ENCODE data around the gene TNFRSF19.

The TNFRSF19 gene

GRCh38 chr13:23626700-23627099 is 56.5 kb downstream of the TNFRSF19 start:
- DNase-seq (ENCODE audit: extremely low read depth in 1 of 2, low read depth in 1 of 2), result no peak

- DNase-seq (ENCODE audit: extremely low read depth in 1 of 2, low read depth in 1 of 2), result no peak
Observed at GRCh38 chr13:23627410-23627809, 57.2 kb downstream of the TNFRSF19 start.

- no peak for DNase-seq (ENCODE audit: extremely low read depth in 1 of 2, low read depth in 1 of 2)
Observed at GRCh38 chr13:23628250-23628649, 58.0 kb downstream of the TNFRSF19 start.

GRCh38 chr13:23628765-23629565 is 58.8 kb downstream of the TNFRSF19 start:
- no peak for DNase-seq (ENCODE audit: extremely low read depth in 1 of 2, low read depth in 1 of 2)

GRCh38 chr13:23629566-23630272 is 59.5 kb downstream of the TNFRSF19 start:
- DNase-seq (ENCODE audit: extremely low read depth in 1 of 2, low read depth in 1 of 2), result no peak

- DNase-seq (ENCODE audit: extremely low read depth in 1 of 2, low read depth in 1 of 2), result no peak
Observed at GRCh38 chr13:23630349-23631093, 60.3 kb downstream of the TNFRSF19 start.

GRCh38 chr13:23631311-23632047 is 61.3 kb downstream of the TNFRSF19 start:
- no peak for DNase-seq (ENCODE audit: extremely low read depth in 1 of 2, low read depth in 1 of 2)

- DNase-seq (ENCODE audit: extremely low read depth in 1 of 2, low read depth in 1 of 2), result no peak
Observed at GRCh38 chr13:23632048-23632582, 61.9 kb downstream of the TNFRSF19 start.

GRCh38 chr13:23632741-23633140 is 62.5 kb downstream of the TNFRSF19 start:
- no peak for DNase-seq (ENCODE audit: extremely low read depth in 1 of 2, low read depth in 1 of 2)

- no peak for DNase-seq (ENCODE audit: extremely low read depth in 1 of 2, low read depth in 1 of 2)
Observed at GRCh38 chr13:23634897-23635296, 64.7 kb downstream of the TNFRSF19 start.

GRCh38 chr13:23636360-23636759 is 66.1 kb downstream of the TNFRSF19 start:
- no peak for DNase-seq (ENCODE audit: extremely low read depth in 1 of 2, low read depth in 1 of 2)

- no peak for DNase-seq (ENCODE audit: extremely low read depth in 1 of 2, low read depth in 1 of 2)
Observed at GRCh38 chr13:23637829-23638228, 67.6 kb downstream of the TNFRSF19 start.

- no peak for DNase-seq (ENCODE audit: extremely low read depth in 1 of 2, low read depth in 1 of 2)
Observed at GRCh38 chr13:23639674-23640073, 69.5 kb downstream of the TNFRSF19 start.

- no peak for DNase-seq (ENCODE audit: extremely low read depth in 1 of 2, low read depth in 1 of 2)
Observed at GRCh38 chr13:23642110-23642509, 71.9 kb downstream of the TNFRSF19 start.

- no peak for DNase-seq (ENCODE audit: extremely low read depth in 1 of 2, low read depth in 1 of 2)
Observed at GRCh38 chr13:23643338-23644125, 73.3 kb downstream of the TNFRSF19 start.

- DNase-seq (ENCODE audit: extremely low read depth in 1 of 2, low read depth in 1 of 2), result no peak
Observed at GRCh38 chr13:23644126-23644419, 73.9 kb downstream of the TNFRSF19 start.

- no peak for DNase-seq (ENCODE audit: extremely low read depth in 1 of 2, low read depth in 1 of 2)
Observed at GRCh38 chr13:23644527-23645138, 74.4 kb downstream of the TNFRSF19 start.

- no peak for DNase-seq (ENCODE audit: extremely low read depth in 1 of 2, low read depth in 1 of 2)
Observed at GRCh38 chr13:23645851-23646250, 75.6 kb downstream of the TNFRSF19 start.

- no peak for DNase-seq (ENCODE audit: extremely low read depth in 1 of 2, low read depth in 1 of 2)
Observed at GRCh38 chr13:23651439-23651838, 81.2 kb downstream of the TNFRSF19 start.

GRCh38 chr13:23651887-23652286 is 81.7 kb downstream of the TNFRSF19 start:
- DNase-seq (ENCODE audit: extremely low read depth in 1 of 2, low read depth in 1 of 2), result no peak

All from stimulated activated CD8-positive, alpha-beta memory T cell treated with anti-CD3 and anti-CD28 coated beads, Interleukin-7, amount 100 ng/mL, for 48 hours (primary cell).